GM12878 (cell line): ENCODE results near the gene CANX. TPM values are rescaled to one million over a fixed set of nuclear protein-coding genes. Genes with fewer than 3 reads are reported as not detected.
A peak's percentile ranks its signal among the peaks of the same experiment; 100 is the strongest.

ENCODE experiments used
- ATAC-seq: fragments of 200-7000 bp; cut with Tn5 transposase; 3 replicates; pipeline ENCODE4 v1.9.1; 2020; ENCODE audit warnings: mild to moderate bottlenecking, moderate library complexity
- BruUV-seq: library from RNA; stranded (reverse); fragments of 400-500 nt; replicated peaks from 2 replicates; lab custom pipeline; 2021; lab: Mats Ljungman, UMichigan
- CTCF ChIA-PET: fragments of 300-600 bp; sonication (Branson Sonifier 250); formaldehyde crosslinking; extraction: SDS; loops from one replicate; lab custom pipeline; 2021; ENCODE audit warnings: inconsistent platforms; lab: Yijun Ruan, JAX
- POLR2A ChIA-PET: fragments of 350-600 bp; formaldehyde crosslinking; extraction: SDS; loops from one replicate; lab custom pipeline; 2021; ENCODE audit warnings: inconsistent platforms; lab: Charles Lee
- RAD21 ChIA-PET: fragments of 300-600 bp; sonication (Branson Sonifier 250); formaldehyde crosslinking; loops from one replicate; lab custom pipeline; 2023; ENCODE audit warnings: antibody characterized with exemption; ENCODE audit not compliant: unreplicated experiment; lab: Charles Lee
- SMC1A ChIA-PET: fragments of 300-600 bp; sonication (Branson Sonifier 250); formaldehyde crosslinking; loops from one replicate; lab custom pipeline; 2023; ENCODE audit not compliant: unreplicated experiment, uncharacterized antibody; lab: Charles Lee
- DNase-seq: peaks from one replicate; pipeline ENCODE4 v3.0.0-alpha.2; 2011; ENCODE audit warnings: low read depth, low spot score
- FAIRE-seq: peaks from 3 replicates; lab custom pipeline; 2011; peaks lifted over from hg19 to GRCh38; lab: Jason Lieb, UNC
- H2AFZ ChIP-seq: 2 replicates; pipeline ENCODE4 v1.6.0; 2011; ENCODE audit warnings: low read depth, low read length, control low read depth; ENCODE audit not compliant: control insufficient read depth
- H3K27ac ChIP-seq: 2 replicates; pipeline ENCODE4 v1.5.1; 2011; ENCODE audit warnings: control low read depth; ENCODE audit not compliant: control insufficient read depth, insufficient read depth
- H3K27me3 ChIP-seq, 2 experiments: replicated peaks in 1 of 2; 2 replicates each; pipeline versions ENCODE4 v1.6.0 to v1.6.1; 2011; ENCODE audit warnings: low read length in 1 of 2; ENCODE audit not compliant: control insufficient read depth in 2 of 2, insufficient read depth in 2 of 2
- H3K36me3 ChIP-seq, 2 experiments: 2 replicates each; pipeline ENCODE4 v1.5.1; 2011; ENCODE audit warnings: low read length in 1 of 2; ENCODE audit not compliant: control insufficient read depth in 2 of 2, insufficient read depth in 2 of 2
- H3K4me1 ChIP-seq: 2 replicates; pipeline ENCODE4 v1.6.1; 2011; ENCODE audit warnings: mild to moderate bottlenecking, low read length, moderate library complexity, mixed read lengths; ENCODE audit not compliant: control insufficient read depth, insufficient read depth
- H3K4me2 ChIP-seq: 2 replicates; pipeline ENCODE4 v1.6.0; 2011; ENCODE audit warnings: control low read depth; ENCODE audit not compliant: control insufficient read depth, insufficient read depth
- H3K4me3 ChIP-seq: fragments of 200-600 bp; sonication (generic); 2 replicates; pipeline ENCODE4 v1.5.1; 2016
- H3K79me2 ChIP-seq: 2 replicates; pipeline ENCODE4 v1.6.0; 2011; ENCODE audit warnings: low read length; ENCODE audit not compliant: control insufficient read depth, insufficient read depth
- H3K9ac ChIP-seq: 2 replicates; pipeline ENCODE4 v1.8.0; 2011; ENCODE audit warnings: low read length, control low read depth, mixed read lengths; ENCODE audit not compliant: control insufficient read depth, insufficient read depth
- H3K9me3 ChIP-seq: replicated peaks from 3 replicates; pipeline ENCODE4 v1.5.1; 2011; ENCODE audit warnings: mild to moderate bottlenecking, low read length; ENCODE audit not compliant: control insufficient read depth, insufficient read depth
- H4K20me1 ChIP-seq: 2 replicates; pipeline ENCODE4 v1.6.0; 2011; ENCODE audit not compliant: control insufficient read depth, insufficient read depth
- CREM ChIP-seq: IDR thresholded peaks from 2 replicates; pipeline ENCODE4 v1.6.1; 2014; ENCODE audit warnings: antibody characterized with exemption, low read depth
- E2F8 ChIP-seq: fragments of 450-650 bp; IDR thresholded peaks from 2 replicates; pipeline ENCODE4 v1.6.1; 2018; ENCODE audit warnings: mild to moderate bottlenecking, low read depth, moderate library complexity; ENCODE audit not compliant: partially characterized antibody
- EED ChIP-seq: sonication (generic); IDR thresholded peaks from 2 replicates; pipeline ENCODE4 v1.6.1; 2016; ENCODE audit warnings: antibody characterized with exemption, low read depth
- IKZF1 ChIP-seq: fragments of 450-650 bp; conservative IDR thresholded peaks from 2 replicates; pipeline ENCODE4 v1.6.1; 2017; ENCODE audit warnings: antibody characterized with exemption, mild to moderate bottlenecking
- IKZF2 ChIP-seq, 2 experiments: fragments of 450-650 bp; IDR thresholded peaks; 2 replicates each; pipeline ENCODE4 v1.6.1; 2017; ENCODE audit warnings: mild to moderate bottlenecking in 2 of 2, moderate library complexity in 2 of 2
- JUNB ChIP-seq: IDR thresholded peaks from 2 replicates; pipeline ENCODE4 v1.6.1; 2016; ENCODE audit warnings: antibody characterized with exemption, mild to moderate bottlenecking
- MEF2A ChIP-seq: IDR thresholded peaks from 2 replicates; pipeline ENCODE4 v1.6.1; 2011; ENCODE audit warnings: low read depth, mild to moderate bottlenecking, low read length, moderate library complexity; ENCODE audit not compliant: insufficient read depth
- RUNX3 ChIP-seq: IDR thresholded peaks from 2 replicates; pipeline ENCODE4 v1.6.1; 2012; ENCODE audit warnings: low read length, inconsistent platforms
- TCF12 ChIP-seq: IDR thresholded peaks from 2 replicates; pipeline ENCODE4 v1.6.1; 2011; ENCODE audit warnings: low read depth, mild to moderate bottlenecking, low read length
- TCF3 ChIP-seq: IDR thresholded peaks from 2 replicates; pipeline ENCODE4 v1.6.1; 2012; ENCODE audit warnings: low read depth, mild to moderate bottlenecking, low read length, borderline replicate concordance; ENCODE audit not compliant: insufficient read depth
- WGBS: methylation state at CpG from one replicate; pipeline ENCODE4 v1.1.6; 2016; ENCODE audit warnings: low lambda C conversion rate; ENCODE audit not compliant: insufficient replicate concordance, insufficient coverage; ENCODE audit errors: missing lambda C conversion rate; 5-methylcytosine and 5-hydroxymethylcytosine counted together
- in situ Hi-C: fragments of 300-500 bp; cut with MboI; formaldehyde crosslinking; loops from 9 replicates; pipeline ENCODE4 v1.14.3; 2018; ENCODE audit warnings: mixed read lengths
- intact Hi-C: fragments of 100-400 bp; cut with micrococcal nuclease; formaldehyde crosslinking; loops from one replicate; pipeline ENCODE4 v1.14.2; 2022; ENCODE audit not compliant: unreplicated experiment
- polyA plus RNA-seq, 11 experiments: library from polyadenylated mRNA; depleted of rRNA in 4 of 11; unstranded in 6 of 11; stranded (reverse) in 5 of 11; fragments of >200 nt; fragmentation: Nextera tagmentation in 4 of 11; fragmentation: Illumina TruSeq in 1 of 11; extraction: Ambion mirVana in 4 of 11; extraction: Trizol in 1 of 11; gene quantifications; 1 replicate in 1 of 11; 2 replicates in 10 of 11; pipeline versions ENCODE4 v1.2.1 to v1.2.3, GENCODE V29; 2011 to 2016; ENCODE audit warnings: inconsistent platforms in 2 of 11, missing spikeins in 2 of 11, low read depth in 1 of 11
- total RNA-seq, 4 experiments: library from RNA; depleted of rRNA in 3 of 4; stranded (reverse); fragments of >200 nt in 3 of 4; fragmentation: Illumina TruSeq in 1 of 4; extraction: Trizol in 1 of 4; gene quantifications; 2 replicates each; pipeline versions ENCODE4 v1.2.1 to v1.2.3, GENCODE V29; 2013 to 2021
- TF ChIP-seq, protein P1 (sequence below): fragments of 450-650 bp; IDR thresholded peaks from 2 replicates; pipeline ENCODE4 v1.6.1; 2018; ENCODE audit warnings: borderline replicate concordance, mild to moderate bottlenecking; ENCODE audit not compliant: partially characterized antibody

The CANX gene
- total and polyA plus RNA-seq, 10 of the 15 experiments (the other 5 are each of a cell fraction or from before 2014, with no cell fraction given) = 78.2 to 602 (median 412) TPM

GRCh38 chr5:179759581-179760551, 61.1 kb downstream of the CANX start:
- Histone ChIP-seq H2AFZ (no peak overlapping the region), H3K36me3 (no peaks in the 10 kb centered on the region), H3K79me2 (peaks cover 53% of the 10 kb centered on the region), H4K20me1 (peaks cover 4% of the 10 kb centered on the region; the same call in 1 of the 2 replicates), H3K9ac (no peak overlapping the region; the same call in 1 of the 2 replicates), H3K4me3 (no peak overlapping the region), H3K4me2 (peak overlapping the region; percentile 74), H3K4me1 (peaks cover 30% of the 10 kb centered on the region), H3K9me3 (no peaks in the 10 kb centered on the region), H3K27ac (peak overlapping the region; percentile 55)
- peak; percentile 61 for FAIRE-seq
- 52% methylated on average over 9 of the region's 9 CpGs for WGBS
- no TSS peak for BruUV-seq
- ChIA-PET RAD21 (interaction anchor here (0.9 to 1.2 kb wide), 2 partner anchors 27 to 215 kb away, joined by 3 to 7 read pairs; partner anchors contain the start of gene MAML1), CTCF (interaction anchor here (1.1 kb wide), 1 partner anchor 36 kb away, joined by 3 read pairs; no protein-coding TSS in a partner anchor), POLR2A (no interaction called here), SMC1A (interaction anchor here (1.0 to 1.2 kb wide), 2 partner anchors 30 to 35 kb away, joined by 3 read pairs; no protein-coding TSS in a partner anchor)
- in situ Hi-C loops (no loop called here), intact Hi-C loops (loop anchor here (5.0 to 10.0 kb wide), 2 partner anchors 37 to 215 kb away; no protein-coding TSS in a partner anchor)
- ATAC-seq = peak; percentile 58
- TF ChIP-seq RUNX3 (peak; percentile 31; the same call in 1 of the 2 replicates), CREM (peak; percentile 54; the same call in 1 of the 2 replicates), TCF12 (peak; percentile 60; the same call in 1 of the 2 replicates), E2F8 (no peak), IKZF1 (0 out of 2 replicates have a peak, but pooled peaks have one; percentile 15), IKZF2 (IDR thresholded peaks at IDR 0.05) (0 out of 4 replicates have a peak, but pooled peaks of 1 of the 2 experiments have one; percentile 17), TCF3 (0 out of 2 replicates have a peak, but pooled peaks have one; percentile 25), JUNB (peak; percentile 79), MEF2A (peak; percentile 79), EED (peak; percentile 63)
- TF ChIP-seq, protein P1, sequence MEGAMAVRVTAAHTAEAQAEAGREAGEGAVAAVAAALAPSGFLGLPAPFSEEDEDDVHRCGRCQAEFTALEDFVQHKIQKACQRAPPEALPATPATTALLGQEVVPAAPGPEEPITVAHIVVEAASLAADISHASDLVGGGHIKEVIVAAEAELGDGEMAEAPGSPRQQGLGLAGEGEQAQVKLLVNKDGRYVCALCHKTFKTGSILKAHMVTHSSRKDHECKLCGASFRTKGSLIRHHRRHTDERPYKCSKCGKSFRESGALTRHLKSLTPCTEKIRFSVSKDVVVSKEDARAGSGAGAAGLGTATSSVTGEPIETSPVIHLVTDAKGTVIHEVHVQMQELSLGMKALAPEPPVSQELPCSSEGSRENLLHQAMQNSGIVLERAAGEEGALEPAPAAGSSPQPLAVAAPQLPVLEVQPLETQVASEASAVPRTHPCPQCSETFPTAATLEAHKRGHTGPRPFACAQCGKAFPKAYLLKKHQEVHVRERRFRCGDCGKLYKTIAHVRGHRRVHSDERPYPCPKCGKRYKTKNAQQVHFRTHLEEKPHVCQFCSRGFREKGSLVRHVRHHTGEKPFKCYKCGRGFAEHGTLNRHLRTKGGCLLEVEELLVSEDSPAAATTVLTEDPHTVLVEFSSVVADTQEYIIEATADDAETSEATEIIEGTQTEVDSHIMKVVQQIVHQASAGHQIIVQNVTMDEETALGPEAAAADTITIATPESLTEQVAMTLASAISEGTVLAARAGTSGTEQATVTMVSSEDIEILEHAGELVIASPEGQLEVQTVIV = no peak
- TF ChIP-seq, all 136 proteins: peak for 9
- H3K27me3 ChIP-seq = no peaks in the 10 kb centered on the region
- DNase-seq = peak; percentile 32
